ENCODE results near the gene MAPKBP1.

DNA sequence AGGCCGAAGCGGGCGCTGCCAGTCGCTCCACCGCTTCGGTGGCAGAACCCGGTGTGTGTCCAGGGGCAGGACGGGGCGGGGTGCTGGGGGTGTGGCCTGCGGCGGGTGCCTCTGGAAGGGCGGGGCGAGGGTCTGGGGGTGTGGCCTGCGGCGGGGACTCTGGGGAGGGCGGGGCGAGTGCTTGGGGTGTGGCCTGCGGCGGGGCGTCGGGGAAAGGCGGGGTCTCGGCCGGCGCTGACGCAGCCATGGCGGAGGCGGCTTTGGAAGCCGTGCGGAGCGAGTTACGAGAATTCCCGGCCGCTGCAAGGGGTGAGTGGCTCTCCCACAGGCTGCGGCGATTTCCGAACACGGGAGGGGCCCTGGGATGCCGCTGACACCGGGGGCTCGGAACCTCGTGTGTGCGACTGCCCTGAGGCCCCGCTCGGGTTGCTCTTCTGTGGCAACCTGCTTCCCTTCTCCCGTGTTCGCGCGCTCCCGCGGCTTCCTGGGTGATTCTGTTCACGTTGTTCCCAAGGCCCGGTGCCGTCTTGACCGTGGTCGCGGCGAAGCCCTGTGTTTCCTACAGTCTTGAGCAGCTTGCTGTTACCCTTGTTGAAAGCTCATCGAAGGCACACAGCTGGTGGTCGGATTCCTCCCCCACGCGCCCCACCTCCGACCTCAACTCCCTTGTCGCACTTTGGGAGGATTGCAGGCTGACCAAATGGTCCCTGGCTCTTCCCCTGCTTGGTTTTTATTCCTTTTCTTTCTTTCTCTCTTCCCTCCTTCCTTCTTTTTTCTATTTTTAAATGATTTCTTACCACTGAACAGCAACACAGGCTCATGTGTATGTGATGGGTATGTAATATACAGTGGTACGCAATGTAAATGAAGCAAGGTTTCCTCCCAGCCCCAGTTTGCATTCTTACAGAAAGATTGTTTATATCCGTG, 53.9 kb downstream of the MAPKBP1 start, which contains the start of gene JMJD7:
- TF ChIP-seq, protein P1, sequence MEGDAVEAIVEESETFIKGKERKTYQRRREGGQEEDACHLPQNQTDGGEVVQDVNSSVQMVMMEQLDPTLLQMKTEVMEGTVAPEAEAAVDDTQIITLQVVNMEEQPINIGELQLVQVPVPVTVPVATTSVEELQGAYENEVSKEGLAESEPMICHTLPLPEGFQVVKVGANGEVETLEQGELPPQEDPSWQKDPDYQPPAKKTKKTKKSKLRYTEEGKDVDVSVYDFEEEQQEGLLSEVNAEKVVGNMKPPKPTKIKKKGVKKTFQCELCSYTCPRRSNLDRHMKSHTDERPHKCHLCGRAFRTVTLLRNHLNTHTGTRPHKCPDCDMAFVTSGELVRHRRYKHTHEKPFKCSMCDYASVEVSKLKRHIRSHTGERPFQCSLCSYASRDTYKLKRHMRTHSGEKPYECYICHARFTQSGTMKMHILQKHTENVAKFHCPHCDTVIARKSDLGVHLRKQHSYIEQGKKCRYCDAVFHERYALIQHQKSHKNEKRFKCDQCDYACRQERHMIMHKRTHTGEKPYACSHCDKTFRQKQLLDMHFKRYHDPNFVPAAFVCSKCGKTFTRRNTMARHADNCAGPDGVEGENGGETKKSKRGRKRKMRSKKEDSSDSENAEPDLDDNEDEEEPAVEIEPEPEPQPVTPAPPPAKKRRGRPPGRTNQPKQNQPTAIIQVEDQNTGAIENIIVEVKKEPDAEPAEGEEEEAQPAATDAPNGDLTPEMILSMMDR (IDR thresholded peaks at IDR 0.05): no peak
- TF ChIP-seq POLR2A (IDR thresholded peaks at IDR 0.05): peak; percentile 85

All from right lobe of liver (tissue), 4 donors.